GM19468 (cell line): ENCODE measurements around the gene CAMK2G.

ENCODE experiments used
- ATAC-seq: cut with Tn5 transposase; IDR thresholded peaks from one replicate; pipeline ENCODE4 v1.9.1; 2021; ENCODE audit warnings: mild to moderate bottlenecking, moderate library complexity, moderate number of reproducible peaks; ENCODE audit not compliant: unreplicated experiment; ENCODE audit errors: extremely low read depth

CAMK2G gene

GRCh38 chr10:73886085-73886529 is 11.8 kb upstream of the CAMK2G start:
- ATAC-seq = no peak

GRCh38 chr10:73884017-73884416 is 9.7 kb upstream of the CAMK2G start:
- ATAC-seq = no peak

GRCh38 chr10:73881221-73881919 is 7.0 kb upstream of the CAMK2G start:
- no peak for ATAC-seq

- ATAC-seq = peak; percentile 48
Measured at GRCh38 chr10:73879296-73880173, 5.2 kb upstream of the CAMK2G start.

- ATAC-seq = no peak
Measured at GRCh38 chr10:73878365-73878764, 4.0 kb upstream of the CAMK2G start.

- ATAC-seq = no peak
Measured at GRCh38 chr10:73877533-73878160, 3.3 kb upstream of the CAMK2G start.

- no peak for ATAC-seq
Measured at GRCh38 chr10:73876971-73877370, 2.6 kb upstream of the CAMK2G start.

- no peak for ATAC-seq
Measured at GRCh38 chr10:73876566-73876965, 2.2 kb upstream of the CAMK2G start.

- no peak for ATAC-seq
Measured at GRCh38 chr10:73876157-73876556, 1.8 kb upstream of the CAMK2G start.

- ATAC-seq = no peak
Measured at GRCh38 chr10:73875139-73875475, 752 bp upstream of the CAMK2G start.

- no peak for ATAC-seq
Measured at GRCh38 chr10:73873838-73874215, 528 bp downstream of the CAMK2G start.

- no peak for ATAC-seq
Measured at GRCh38 chr10:73873142-73873837, 1.1 kb downstream of the CAMK2G start.

GRCh38 chr10:73872190-73872710 is 2.1 kb downstream of the CAMK2G start:
- ATAC-seq = no peak

- ATAC-seq = no peak
Measured at GRCh38 chr10:73871295-73872189, 2.8 kb downstream of the CAMK2G start.

- no peak for ATAC-seq
Measured at GRCh38 chr10:73868655-73869195, 5.6 kb downstream of the CAMK2G start.

GRCh38 chr10:73867871-73868631 is 6.3 kb downstream of the CAMK2G start:
- no peak for ATAC-seq

- no peak for ATAC-seq
Measured at GRCh38 chr10:73867126-73867807, 7.1 kb downstream of the CAMK2G start.

GRCh38 chr10:73866621-73867020 is 7.7 kb downstream of the CAMK2G start:
- ATAC-seq = no peak
